Suppressor macrophage (primary cell): ENCODE data around the gene TCAP.
"Not testable (repeated sequence)": the region's sequence is repeated elsewhere in the genome, so short reads cannot be mapped to it uniquely, and the experiment has no call there.

Source experiments
- DNase-seq, 4 experiments: peaks; one replicate each; pipeline ENCODE4 v3.0.0-alpha.2; 2020 to 2022

The TCAP gene

GRCh38 chr17:39684369-39685192 is 19.4 kb downstream of the TCAP start:
- DNase-seq = no peak

DNA sequence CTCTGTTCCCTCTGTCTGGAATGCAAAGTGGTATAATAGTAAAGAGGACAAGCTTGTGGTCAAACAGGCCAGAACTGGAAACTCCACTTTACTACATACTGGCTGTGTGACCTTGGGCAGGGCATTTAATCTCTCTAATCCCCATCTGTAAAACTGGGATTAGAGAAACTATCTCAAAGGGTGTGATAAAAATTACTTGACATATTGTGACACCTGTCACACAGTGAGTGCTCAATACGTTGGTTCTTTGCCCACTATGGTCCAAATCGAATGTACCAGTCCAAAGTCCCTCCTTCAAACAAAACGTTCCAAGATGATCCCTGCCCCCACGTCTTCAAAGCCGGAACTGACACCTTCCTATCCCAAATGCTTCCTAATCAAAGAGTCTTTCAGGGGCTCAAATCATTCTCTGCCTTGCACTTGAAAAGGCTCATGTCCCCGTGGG is 22.0 kb downstream of the TCAP start:
- DNase-seq = no peak

GRCh38 chr17:39687546-39688474 is 22.7 kb downstream of the TCAP start, which contains the start of gene PGAP3:
PGAP3 (minus strand) TSS chr17:39688057; CDS start chr17:39688014, 43 bp downstream.
- DNase-seq = peak; percentile 86 to 92 (median 90)

- peak in 1 of 4 experiments; percentile 17 for DNase-seq
Observed at GRCh38 chr17:39688475-39688835, 23.3 kb downstream of the TCAP start.

GRCh38 chr17:39688945-39689344 is 23.8 kb downstream of the TCAP start:
- DNase-seq = no peak

- no peak for DNase-seq
Observed at GRCh38 chr17:39694593-39694992, 29.4 kb downstream of the TCAP start.

DNA sequence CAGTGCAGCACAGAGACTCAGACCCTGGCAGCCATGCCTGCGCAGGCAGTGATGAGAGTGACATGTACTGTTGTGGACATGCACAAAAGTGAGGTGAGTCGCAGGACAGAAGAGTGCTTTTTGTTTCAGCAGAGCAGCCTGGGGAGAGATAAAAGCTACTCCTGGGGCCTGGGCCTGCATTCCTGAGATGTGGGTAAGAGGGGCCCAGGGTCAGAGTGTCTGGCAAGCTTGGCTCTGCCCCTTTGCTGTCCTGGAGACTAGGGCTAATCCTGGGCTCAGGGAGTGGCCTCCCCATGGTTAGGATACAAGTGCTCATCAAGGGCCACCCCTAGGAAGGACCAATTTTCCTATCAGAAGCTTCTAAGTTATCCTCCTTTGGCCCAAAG is 29.9 kb downstream of the TCAP start:
- no peak for DNase-seq

- DNase-seq = no peak
Observed at GRCh38 chr17:39696731-39697130, 31.6 kb downstream of the TCAP start.

DNA sequence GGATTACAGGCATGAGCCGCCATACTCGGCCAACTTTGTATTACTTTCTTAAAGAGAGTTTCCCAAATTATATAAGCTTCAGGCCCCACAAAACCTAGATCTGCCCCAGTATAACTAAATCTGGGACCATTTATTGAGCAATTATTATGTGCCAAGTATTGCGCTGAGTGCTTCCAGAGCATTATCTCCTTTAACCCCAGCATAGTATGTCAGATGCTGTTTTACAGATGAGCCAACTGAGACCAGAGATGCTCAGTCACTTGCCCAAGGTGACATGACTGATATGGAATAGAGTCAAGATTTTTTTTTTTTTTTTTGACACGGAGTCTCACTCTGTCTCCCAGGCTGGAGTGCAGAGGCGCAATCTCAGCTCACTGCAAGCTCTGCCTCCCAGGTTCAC is 32.8 kb downstream of the TCAP start:
- no peak for DNase-seq

DNA sequence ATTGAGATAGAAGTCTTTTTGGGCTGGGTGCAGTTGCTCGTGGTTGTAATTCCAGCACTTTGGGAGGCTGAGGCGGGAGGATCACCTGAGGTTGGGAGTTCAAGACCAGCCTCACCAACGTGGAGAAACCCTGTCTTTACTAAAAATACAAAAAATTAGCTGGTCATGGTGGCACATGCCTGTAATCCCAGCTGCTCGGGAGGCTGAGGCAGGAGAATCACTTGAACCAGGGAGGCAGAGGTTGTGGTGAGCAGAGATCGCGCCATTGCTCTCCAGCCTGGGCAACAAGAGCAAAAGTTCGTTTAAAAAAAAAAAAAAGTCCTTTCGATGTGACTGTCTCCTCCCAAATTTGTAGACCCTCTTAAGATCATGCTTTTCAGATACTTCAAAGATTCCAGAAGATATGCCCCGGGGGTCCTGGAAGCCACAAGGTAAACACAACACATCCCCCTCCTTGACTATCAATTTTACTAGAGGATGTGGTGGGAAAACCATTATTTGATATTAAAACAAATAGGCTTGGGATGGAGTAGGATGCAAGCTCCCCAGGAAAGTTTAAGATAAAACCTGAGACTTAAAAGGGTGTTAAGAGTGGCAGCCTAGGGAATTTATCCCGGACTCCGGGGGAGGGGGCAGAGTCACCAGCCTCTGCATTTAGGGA is 34.1 kb downstream of the TCAP start:
- DNase-seq = not testable (repeated sequence)

DNA sequence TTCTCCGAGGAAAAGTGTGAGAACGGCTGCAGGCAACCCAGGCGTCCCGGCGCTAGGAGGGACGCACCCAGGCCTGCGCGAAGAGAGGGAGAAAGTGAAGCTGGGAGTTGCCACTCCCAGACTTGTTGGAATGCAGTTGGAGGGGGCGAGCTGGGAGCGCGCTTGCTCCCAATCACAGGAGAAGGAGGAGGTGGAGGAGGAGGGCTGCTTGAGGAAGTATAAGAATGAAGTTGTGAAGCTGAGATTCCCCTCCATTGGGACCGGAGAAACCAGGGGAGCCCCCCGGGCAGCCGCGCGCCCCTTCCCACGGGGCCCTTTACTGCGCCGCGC is 34.6 kb downstream of the TCAP start, which contains the start of gene ERBB2:
TSS of gene ERBB2 (plus strand) at position 247 of the 330 bp plus-strand sequence. CDS start 175 bp downstream, outside the sequence.
- DNase-seq = peak in 3 of 4 experiments; percentile 9 to 55 (median 17)

DNA sequence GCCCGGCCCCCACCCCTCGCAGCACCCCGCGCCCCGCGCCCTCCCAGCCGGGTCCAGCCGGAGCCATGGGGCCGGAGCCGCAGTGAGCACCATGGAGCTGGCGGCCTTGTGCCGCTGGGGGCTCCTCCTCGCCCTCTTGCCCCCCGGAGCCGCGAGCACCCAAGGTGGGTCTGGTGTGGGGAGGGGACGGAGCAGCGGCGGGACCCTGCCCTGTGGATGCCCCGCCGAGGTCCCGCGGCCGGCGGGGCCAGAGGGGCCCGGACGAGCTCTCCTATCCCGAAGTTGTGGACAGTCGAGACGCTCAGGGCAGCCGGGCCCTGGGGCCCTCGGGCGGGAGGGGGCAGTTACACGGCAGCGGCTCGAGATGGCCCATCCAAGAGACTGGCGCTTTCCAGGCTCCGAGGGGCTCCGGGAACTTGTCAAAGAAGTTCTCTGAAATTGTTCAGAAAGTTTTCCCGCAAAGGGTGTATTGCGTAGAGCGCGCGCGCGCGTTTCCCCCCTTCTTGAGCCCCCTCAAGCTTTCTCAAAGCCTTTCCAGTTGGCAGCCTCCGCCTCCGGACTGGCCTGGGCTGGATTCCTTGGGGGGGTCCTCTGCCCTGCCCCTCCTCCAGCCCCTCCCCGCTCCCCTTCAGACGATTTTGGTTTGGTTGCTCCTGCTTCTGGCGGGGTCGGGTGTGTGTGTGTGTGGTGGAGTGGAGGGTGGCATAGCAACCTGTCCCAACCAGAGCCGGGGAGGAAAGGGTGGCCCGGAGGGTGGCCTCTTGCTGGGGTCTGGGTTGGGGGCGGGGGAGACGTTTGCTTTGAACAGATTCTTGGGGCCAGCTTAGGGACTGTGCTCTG is 35.2 kb downstream of the TCAP start:
- no peak for DNase-seq

DNA sequence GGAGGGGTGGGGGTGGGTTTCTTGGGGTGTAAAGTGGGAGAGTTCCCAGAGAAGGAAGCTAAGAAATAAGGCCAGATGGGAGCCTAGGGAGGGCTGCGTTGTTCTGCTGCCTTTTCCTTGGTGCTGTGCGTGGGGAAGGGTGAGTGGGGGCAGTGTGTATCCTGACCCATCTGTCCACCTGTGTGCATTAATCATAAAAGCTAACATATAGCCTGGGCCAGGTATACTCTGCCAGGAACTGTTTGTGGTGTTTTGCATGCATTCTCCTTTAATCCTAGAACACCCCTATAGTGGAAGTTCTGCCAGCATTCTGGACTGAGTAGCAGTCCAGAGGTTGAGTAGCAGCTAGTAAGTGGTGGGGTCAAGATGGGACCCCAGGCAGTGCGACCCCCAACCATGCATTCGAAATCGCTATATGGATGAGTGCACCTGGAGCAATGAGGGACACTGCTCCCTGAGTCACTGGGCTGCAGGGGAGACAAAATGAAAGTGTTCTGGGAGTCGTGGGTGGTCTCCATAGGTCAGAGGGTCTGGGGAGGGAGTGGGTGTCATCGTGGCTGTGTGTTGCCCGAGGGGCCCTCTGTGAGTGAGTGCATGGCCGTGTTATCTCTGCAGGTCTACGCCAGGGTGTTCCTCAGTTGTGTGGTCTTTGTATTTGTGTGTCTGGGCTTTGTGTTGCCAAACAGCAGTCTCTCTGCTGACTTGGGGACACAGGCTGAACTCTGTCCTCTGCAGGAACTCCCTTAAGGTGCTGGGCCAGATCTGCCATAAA is 36.0 kb downstream of the TCAP start:
- DNase-seq = no peak

DNA sequence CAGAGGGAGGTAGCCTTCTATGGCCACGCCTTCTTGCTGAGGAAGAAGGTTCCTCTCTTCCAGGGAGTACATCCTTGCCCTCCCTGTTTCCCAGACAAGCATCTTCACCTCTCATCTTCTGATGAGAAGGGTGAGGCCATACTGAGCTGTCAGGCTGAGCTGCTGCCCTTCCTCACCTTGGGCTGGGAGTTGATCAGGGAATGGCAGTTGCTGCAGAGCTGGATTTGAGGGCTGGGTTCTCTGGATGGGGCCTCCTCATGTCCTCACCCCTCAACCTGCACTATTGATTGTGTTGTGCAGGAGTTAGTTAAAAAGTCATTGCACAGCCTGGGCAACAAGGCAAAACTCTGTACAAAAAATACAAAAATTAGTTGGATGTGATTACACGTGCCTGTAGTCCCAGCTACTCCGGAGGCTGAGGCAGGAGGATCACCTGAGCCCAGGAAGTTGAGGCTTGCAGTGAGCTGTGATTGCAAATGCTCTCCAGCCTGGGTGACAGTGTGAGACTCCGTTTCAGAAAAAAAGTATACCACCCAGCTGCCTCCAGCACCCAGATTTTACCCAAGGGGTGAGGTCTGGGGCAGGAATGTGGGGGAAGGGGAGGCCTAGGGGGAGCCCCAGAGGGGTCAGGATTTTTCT is 36.8 kb downstream of the TCAP start:
- no peak for DNase-seq

DNA sequence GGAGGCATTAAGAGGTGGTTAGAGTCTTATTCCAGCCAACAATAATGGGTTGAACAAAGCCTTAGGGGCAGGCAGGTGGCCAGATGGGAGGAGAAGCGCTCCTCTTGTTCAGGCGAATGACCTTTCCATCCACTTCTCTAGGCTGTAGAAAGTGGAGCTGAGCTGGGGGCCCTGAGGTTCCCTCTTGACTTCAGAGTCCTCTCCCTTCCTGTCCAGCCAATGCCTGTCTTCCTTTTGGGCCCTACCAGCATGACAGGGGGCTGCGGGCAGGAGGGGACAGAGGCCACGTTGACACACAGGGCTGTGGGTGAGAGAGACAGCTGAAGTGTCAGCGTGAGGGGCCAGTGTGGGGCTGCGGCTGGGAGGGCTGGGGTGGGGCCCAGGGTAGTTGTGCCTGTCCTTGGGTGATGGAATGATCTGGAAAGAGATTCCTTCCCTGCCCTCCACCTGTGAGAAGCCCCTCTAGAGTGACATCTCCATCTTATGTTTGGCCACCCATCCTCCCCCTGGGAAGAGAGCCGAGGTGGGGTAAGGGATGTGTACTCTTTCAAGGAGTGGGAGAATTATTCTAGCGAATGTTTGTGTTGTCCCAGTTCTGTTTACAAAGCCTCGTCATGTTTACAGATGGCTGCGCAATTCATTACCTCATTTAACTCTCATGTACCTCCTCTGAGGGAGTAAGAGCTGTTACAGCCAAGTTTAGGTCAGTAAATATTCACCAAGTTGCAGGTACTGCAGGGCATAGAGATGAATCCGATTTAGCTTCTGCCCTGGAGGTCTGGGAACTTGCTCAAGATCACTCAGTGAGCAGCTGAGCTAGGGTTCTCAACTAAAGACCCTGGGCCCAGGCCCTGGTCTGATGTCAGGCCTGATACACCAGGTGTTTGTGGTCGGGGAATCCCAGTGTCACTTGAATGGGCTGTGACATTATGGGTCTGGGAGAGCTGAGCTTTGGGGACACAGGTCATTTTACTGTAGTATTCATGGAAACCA is 38.0 kb downstream of the TCAP start:
- no peak for DNase-seq

DNA sequence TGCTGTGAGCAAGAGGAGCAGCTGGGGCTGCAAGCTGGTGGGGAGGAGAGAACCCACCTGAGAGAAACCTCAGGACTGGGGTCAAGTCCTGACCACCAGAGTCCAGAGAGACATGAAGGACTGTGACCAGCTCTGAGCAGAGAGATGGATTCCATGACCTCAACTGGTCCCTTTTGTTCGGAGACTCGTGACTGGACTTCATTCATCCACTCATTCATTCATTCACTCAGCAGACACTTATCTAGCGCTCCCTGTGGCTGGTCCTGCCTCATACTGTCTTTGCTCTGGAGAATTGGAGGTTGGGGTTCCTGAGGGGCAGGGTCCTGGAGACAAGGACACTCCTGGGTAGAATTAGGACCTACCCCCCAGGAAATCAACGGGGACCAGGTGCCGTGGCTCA is 38.8 kb downstream of the TCAP start:
- no peak for DNase-seq

DNA sequence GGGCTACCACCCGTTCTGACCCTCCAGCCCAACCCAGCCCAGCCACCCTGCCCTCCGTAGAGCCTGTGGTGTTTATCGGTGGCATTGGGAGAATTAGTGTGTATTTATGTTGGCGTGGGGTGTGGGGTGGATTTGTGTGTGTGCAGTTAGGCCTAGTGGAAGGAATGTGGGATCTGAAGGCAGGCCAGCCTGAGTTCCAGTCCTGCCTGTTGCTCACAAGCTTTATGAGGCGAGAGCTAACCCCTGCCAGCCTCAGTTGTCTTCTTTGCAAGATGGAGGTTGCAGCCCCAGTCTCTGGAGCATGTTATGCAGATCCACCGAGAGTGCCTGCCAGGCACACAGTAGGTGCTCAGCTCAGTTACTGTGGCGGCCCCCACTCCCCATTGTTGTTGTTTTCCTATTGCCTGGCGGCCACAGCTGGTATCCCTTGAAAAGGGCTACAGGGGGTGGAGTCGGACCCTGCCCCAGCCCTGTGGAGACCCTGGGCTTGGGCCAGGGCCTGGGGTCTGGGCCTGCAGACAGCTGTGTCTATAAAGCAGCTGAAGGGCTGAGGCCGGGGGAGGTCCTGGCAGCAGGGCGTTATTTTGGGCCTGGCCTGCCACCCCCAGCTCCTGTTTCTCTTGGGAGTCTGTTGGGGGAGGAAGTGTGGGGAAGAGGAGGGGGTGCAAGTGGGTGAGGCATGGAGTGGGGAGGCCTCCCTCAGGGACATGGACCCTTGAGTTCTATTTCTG is 39.8 kb downstream of the TCAP start:
- no peak for DNase-seq

DNA sequence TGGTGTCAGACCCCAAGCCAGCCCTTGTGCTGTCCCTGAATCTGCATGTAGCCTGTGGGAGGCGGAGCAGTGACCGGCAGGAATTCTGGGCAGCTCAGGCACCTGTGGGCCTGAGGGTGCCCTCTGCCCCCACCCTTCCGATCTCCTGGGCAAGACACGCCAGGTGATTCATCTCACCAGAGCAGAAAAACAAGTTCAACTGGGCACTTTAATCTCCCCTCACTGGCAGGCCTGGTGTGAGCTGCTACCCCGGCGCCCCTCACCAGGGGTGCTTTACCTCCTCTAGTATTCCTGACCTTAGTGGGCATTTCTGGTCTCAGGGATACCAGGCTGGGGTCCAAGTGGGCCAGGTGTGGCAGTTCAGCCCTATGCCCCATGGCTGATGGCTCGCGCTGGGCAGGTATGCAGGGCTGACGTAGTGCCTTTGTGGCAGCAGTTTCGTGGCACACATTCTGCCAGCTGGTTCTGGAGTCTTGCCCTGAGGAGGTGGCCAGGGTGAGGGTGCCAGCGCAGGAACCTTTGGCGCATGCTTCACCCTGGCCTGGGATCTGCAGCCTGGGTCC is 40.7 kb downstream of the TCAP start:
- DNase-seq = no peak
